Measurements from ENCODE around the gene HGS. TPM values are rescaled to one million over a fixed set of nuclear protein-coding genes. Genes with fewer than 3 reads are reported as not detected.

Gene HGS
- total RNA-seq, 3 donors from 2014 or later, result 146 to 162 (median 147) TPM

GRCh38 chr17:81686614-81687013, 2.8 kb downstream of the HGS start:
- no peaks in the 10 kb centered on the region for H3K27me3 Mint-ChIP-seq (ENCODE audit: low read depth)
- H3K4me1 Mint-ChIP-seq (ENCODE audit: low read depth), result peaks cover 26% of the 10 kb centered on the region
- no peak for ATAC-seq
- H3K9me3 Mint-ChIP-seq, result no peaks in the 10 kb centered on the region
- peaks cover 33% of the 10 kb centered on the region for H3K36me3 Mint-ChIP-seq (ENCODE audit: insufficient read depth)
- DNase-seq, result no peak
- no peak overlapping the region for H3K4me3 Mint-ChIP-seq

- no peak for ATAC-seq
- H3K4me3 Mint-ChIP-seq, result no peak overlapping the region
- H3K36me3 Mint-ChIP-seq (ENCODE audit: insufficient read depth), result peaks cover 37% of the 10 kb centered on the region
- no peaks in the 10 kb centered on the region for H3K27me3 Mint-ChIP-seq (ENCODE audit: low read depth)
- no peak for DNase-seq
- no peaks in the 10 kb centered on the region for H3K9me3 Mint-ChIP-seq
- H3K4me1 Mint-ChIP-seq (ENCODE audit: low read depth), result peaks cover 22% of the 10 kb centered on the region
Observed at GRCh38 chr17:81687770-81688541, 4.1 kb downstream of the HGS start.

GRCh38 chr17:81688616-81689015, 4.8 kb downstream of the HGS start:
- peaks cover 37% of the 10 kb centered on the region for H3K36me3 Mint-ChIP-seq (ENCODE audit: insufficient read depth)
- DNase-seq, result no peak
- ATAC-seq, result no peak

GRCh38 chr17:81690066-81690465, 6.3 kb downstream of the HGS start:
- Mint-ChIP-seq H3K27me3 (ENCODE audit: low read depth) (no peaks in the 10 kb centered on the region), H3K9me3 (no peaks in the 10 kb centered on the region), H3K36me3 (ENCODE audit: insufficient read depth) (peaks cover 37% of the 10 kb centered on the region), H3K4me1 (ENCODE audit: low read depth) (peaks cover 13% of the 10 kb centered on the region), H3K4me3 (no peak overlapping the region)
- DNase-seq, result no peak
- no peak for ATAC-seq

More at GRCh38 chr17:81688616-81689015, 4.8 kb downstream of the HGS start:
- Mint-ChIP-seq H3K27me3 (ENCODE audit: low read depth) (no peaks in the 10 kb centered on the region), H3K4me1 (ENCODE audit: low read depth) (peaks cover 22% of the 10 kb centered on the region), H3K9me3 (no peaks in the 10 kb centered on the region), H3K4me3 (no peak overlapping the region)

GRCh38 chr17:81690549-81690948, 6.7 kb downstream of the HGS start:
- DNase-seq, result no peak
- ATAC-seq, result no peak
- peaks cover 33% of the 10 kb centered on the region for H3K36me3 Mint-ChIP-seq (ENCODE audit: insufficient read depth)
- no peaks in the 10 kb centered on the region for H3K9me3 Mint-ChIP-seq
- H3K27me3 Mint-ChIP-seq (ENCODE audit: low read depth), result no peaks in the 10 kb centered on the region
- H3K4me3 Mint-ChIP-seq, result no peak overlapping the region
- peaks cover 8% of the 10 kb centered on the region for H3K4me1 Mint-ChIP-seq (ENCODE audit: low read depth)

- ATAC-seq, result no peak
- Mint-ChIP-seq H3K36me3 (ENCODE audit: insufficient read depth) (peaks cover 31% of the 10 kb centered on the region), H3K4me1 (ENCODE audit: low read depth) (peaks cover 6% of the 10 kb centered on the region), H3K27me3 (ENCODE audit: low read depth) (no peaks in the 10 kb centered on the region), H3K9me3 (no peaks in the 10 kb centered on the region), H3K4me3 (no peak overlapping the region)
- no peak for DNase-seq
Observed at GRCh38 chr17:81691196-81691595, 7.4 kb downstream of the HGS start.

GRCh38 chr17:81691608-81692007, 7.8 kb downstream of the HGS start:
- peaks cover 31% of the 10 kb centered on the region for H3K36me3 Mint-ChIP-seq (ENCODE audit: insufficient read depth)
- no peak for DNase-seq
- H3K27me3 Mint-ChIP-seq (ENCODE audit: low read depth), result no peaks in the 10 kb centered on the region
- H3K4me3 Mint-ChIP-seq, result no peak overlapping the region
- no peak for ATAC-seq
- H3K9me3 Mint-ChIP-seq, result no peaks in the 10 kb centered on the region
- H3K4me1 Mint-ChIP-seq (ENCODE audit: low read depth), result peaks cover 4% of the 10 kb centered on the region

GRCh38 chr17:81693509-81694210, 9.8 kb downstream of the HGS start:
- Mint-ChIP-seq H3K4me3 (no peak overlapping the region), H3K36me3 (ENCODE audit: insufficient read depth) (peaks cover 30% of the 10 kb centered on the region), H3K9me3 (no peaks in the 10 kb centered on the region), H3K27me3 (ENCODE audit: low read depth) (no peaks in the 10 kb centered on the region), H3K4me1 (ENCODE audit: low read depth) (peaks cover under 1% of the 10 kb centered on the region)
- ATAC-seq (peak in 1 of 2 donors; percentile 16), DNase-seq (no peak)

GRCh38 chr17:81694810-81695209, 11.0 kb downstream of the HGS start:
- ATAC-seq (no peak), DNase-seq (no peak)
- Mint-ChIP-seq H3K36me3 (ENCODE audit: insufficient read depth) (peaks cover 20% of the 10 kb centered on the region), H3K27me3 (ENCODE audit: low read depth) (no peaks in the 10 kb centered on the region), H3K9me3 (no peaks in the 10 kb centered on the region), H3K4me3 (no peak overlapping the region), H3K4me1 (ENCODE audit: low read depth) (peaks cover 2% of the 10 kb centered on the region)

GRCh38 chr17:81695211-81695610, 11.4 kb downstream of the HGS start:
- DNase-seq (no peak), ATAC-seq (no peak)
- Mint-ChIP-seq H3K9me3 (no peaks in the 10 kb centered on the region), H3K36me3 (ENCODE audit: insufficient read depth) (peaks cover 17% of the 10 kb centered on the region), H3K27me3 (ENCODE audit: low read depth) (no peaks in the 10 kb centered on the region), H3K4me3 (no peak overlapping the region), H3K4me1 (ENCODE audit: low read depth) (peaks cover 2% of the 10 kb centered on the region)

GRCh38 chr17:81695801-81696200, 12.0 kb downstream of the HGS start:
- no peak overlapping the region for H3K4me3 Mint-ChIP-seq
- H3K4me1 Mint-ChIP-seq (ENCODE audit: low read depth), result peaks cover 3% of the 10 kb centered on the region
- H3K9me3 Mint-ChIP-seq, result no peaks in the 10 kb centered on the region
- DNase-seq (no peak), ATAC-seq (no peak)
- H3K27me3 Mint-ChIP-seq (ENCODE audit: low read depth), result no peaks in the 10 kb centered on the region
- peaks cover 17% of the 10 kb centered on the region for H3K36me3 Mint-ChIP-seq (ENCODE audit: insufficient read depth)

GRCh38 chr17:81696218-81696941, 12.6 kb downstream of the HGS start:
- Mint-ChIP-seq H3K4me3 (no peak overlapping the region), H3K36me3 (ENCODE audit: insufficient read depth) (peaks cover 12% of the 10 kb centered on the region), H3K27me3 (ENCODE audit: low read depth) (no peaks in the 10 kb centered on the region), H3K9me3 (no peaks in the 10 kb centered on the region), H3K4me1 (ENCODE audit: low read depth) (peaks cover 8% of the 10 kb centered on the region)
- DNase-seq (no peak), ATAC-seq (no peak)

- DNase-seq (no peak), ATAC-seq (no peak)
- no peaks in the 10 kb centered on the region for H3K9me3 Mint-ChIP-seq
- H3K4me3 Mint-ChIP-seq, result no peak overlapping the region
- H3K4me1 Mint-ChIP-seq (ENCODE audit: low read depth), result peaks cover 16% of the 10 kb centered on the region
- H3K27me3 Mint-ChIP-seq (ENCODE audit: low read depth), result no peaks in the 10 kb centered on the region
- H3K36me3 Mint-ChIP-seq (ENCODE audit: insufficient read depth), result peaks cover 7% of the 10 kb centered on the region
Observed at GRCh38 chr17:81697261-81698044, 13.6 kb downstream of the HGS start.
